ENCODE results near the gene NVL.
"Not testable (repeated sequence)": the region's sequence is repeated elsewhere in the genome, so short reads cannot be mapped to it uniquely, and the experiment has no call there.

NVL gene

GRCh38 chr1:224237119-224237881, 92.7 kb downstream of the NVL start:
- DNase-seq, result no peak

DNA sequence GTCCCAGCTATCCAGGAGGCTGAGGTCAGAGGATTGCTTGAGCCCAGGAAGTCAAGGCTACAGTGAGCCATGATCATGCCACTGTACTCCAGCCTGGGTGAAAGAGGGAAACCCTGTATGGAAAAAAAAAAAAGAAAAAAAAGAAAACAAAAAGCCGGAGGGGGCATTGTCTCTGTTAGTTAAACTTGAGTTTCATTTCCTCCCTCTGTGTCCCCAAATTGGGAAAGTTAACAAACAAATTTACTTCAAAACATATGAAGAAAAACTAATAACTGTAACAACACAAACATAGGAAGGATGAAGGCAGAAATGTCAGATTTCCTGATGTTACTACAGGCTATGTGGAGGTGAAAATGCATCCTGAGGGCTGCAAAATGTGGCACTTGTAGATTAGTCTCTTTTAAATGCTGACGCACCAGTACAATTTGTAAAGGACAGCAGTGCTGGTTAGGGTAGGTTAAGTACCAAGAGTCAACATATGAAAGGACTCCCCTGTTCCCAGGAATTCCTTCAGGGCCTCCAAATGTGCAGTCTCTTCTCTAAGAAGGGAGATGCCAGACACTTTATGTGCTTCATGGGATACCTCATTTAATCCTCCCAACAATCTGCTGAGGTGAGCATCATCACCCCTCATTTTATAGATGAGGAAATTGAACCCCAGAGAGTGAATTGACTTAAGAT, 94.0 kb downstream of the NVL start:
- DNase-seq, result no peak

DNA sequence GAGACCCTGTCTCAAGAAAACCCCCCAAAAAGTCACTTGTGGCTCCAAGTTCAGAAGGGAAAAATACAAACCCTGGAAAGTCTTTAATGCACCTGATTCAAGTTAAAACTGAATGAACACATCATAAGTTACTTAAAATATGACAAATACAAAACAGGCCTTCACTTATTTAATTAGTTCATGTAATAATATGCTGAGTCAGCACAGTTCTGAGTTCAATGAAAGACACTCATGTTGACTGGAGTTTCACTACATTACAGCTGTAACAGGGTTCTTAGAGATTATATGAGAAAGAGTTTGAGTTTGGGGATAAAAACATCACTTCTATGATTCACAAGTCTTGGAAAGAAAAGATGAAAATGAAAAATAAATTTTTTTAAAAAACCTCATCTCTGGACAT, 96.0 kb downstream of the NVL start:
- DNase-seq, result no peak

DNA sequence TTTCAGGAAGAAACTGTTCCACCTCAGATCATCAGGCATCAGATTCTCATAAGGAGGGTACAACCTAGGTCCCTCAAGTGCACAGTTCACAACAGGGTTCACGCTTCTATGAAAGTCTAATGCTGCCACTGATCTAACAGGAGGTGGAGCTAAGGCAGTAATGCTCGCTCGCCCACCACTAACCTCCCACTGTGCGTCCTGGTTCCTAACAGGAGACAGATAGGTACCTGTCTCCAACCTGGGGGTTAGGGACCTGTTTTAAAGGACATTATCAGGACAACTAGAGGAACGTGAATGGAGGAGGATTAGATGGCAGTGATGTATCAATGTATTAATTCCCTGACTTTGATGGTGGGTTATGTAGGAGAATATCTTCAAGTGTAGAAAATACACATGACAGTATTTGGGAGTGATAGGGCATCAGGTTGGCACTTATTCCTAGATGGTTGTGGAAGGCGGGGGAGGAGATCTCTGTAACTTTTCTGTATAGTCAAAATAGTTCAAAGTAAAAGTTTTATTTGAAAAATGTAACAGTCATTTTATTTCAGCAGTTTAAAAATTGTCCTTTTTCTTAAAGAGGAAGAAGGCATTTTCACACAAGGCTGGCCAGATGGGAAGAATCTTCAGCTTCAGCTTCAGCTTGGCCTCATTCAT, 103.0 kb downstream of the NVL start:
- no peak for DNase-seq

DNA sequence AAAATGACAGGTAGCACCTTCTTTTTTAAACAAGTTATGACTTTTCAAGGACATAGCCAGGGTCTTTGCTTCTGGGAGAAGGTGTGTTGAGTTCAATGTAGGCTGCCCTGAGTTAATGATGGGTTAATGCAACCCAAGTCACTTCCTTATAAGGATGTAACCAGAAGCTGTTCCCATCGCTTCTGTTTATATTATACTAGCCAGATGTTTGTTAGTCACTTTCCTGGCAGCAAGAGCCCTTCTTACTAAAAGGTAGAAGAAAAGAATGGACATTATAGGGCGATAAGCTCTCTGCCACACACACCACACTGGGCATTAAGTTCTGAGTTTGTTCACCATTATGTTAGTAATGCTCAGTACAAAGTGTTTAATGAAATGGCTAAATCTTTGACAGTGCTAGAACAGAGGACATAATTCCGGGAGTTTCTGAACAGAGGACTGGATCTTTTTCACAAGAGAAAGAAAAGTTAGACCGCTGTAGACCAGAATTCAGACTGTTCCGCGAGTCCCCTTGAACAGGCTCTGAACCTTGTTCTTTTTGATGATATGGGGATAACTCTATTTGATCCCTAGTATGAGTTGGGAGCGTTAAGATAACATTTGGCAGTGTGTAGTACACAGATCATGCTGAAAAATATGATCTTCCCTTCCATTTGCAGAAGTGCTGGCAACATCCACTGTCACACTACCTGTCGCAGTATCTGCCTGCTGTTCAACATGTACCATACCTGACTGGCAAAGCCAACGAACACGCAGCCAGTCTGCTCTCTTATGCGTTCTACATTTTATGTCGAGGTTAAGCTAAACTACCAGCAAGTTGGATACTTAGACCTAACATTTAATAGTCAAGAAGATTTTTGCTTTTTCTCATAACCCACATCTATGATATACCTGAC, 105.9 kb downstream of the NVL start:
- no peak for DNase-seq

DNA sequence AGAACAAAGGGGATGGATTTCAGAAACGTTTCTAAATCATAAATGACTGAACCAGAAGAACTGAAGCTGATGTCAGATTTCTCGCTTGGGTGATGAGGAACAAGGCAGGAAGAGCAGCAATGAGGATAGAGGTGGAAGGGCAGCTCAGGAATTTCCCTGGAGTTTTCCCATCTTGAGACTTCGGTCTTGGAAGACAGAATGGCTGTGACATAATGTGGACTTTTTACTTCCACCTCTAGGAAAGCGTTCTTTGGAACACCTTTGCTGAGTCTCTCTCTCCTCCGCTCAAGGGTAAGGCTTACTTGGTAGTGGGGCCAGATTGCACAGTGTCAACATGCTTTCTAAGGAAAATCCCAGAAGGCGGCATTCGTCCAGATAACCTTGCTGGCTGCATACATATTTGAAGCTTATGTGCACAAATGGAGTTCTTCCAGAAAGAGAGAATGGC, 110.3 kb downstream of the NVL start:
- DNase-seq, result no peak

GRCh38 chr1:224219011-224219611, 110.9 kb downstream of the NVL start:
- DNase-seq, result no peak

DNA sequence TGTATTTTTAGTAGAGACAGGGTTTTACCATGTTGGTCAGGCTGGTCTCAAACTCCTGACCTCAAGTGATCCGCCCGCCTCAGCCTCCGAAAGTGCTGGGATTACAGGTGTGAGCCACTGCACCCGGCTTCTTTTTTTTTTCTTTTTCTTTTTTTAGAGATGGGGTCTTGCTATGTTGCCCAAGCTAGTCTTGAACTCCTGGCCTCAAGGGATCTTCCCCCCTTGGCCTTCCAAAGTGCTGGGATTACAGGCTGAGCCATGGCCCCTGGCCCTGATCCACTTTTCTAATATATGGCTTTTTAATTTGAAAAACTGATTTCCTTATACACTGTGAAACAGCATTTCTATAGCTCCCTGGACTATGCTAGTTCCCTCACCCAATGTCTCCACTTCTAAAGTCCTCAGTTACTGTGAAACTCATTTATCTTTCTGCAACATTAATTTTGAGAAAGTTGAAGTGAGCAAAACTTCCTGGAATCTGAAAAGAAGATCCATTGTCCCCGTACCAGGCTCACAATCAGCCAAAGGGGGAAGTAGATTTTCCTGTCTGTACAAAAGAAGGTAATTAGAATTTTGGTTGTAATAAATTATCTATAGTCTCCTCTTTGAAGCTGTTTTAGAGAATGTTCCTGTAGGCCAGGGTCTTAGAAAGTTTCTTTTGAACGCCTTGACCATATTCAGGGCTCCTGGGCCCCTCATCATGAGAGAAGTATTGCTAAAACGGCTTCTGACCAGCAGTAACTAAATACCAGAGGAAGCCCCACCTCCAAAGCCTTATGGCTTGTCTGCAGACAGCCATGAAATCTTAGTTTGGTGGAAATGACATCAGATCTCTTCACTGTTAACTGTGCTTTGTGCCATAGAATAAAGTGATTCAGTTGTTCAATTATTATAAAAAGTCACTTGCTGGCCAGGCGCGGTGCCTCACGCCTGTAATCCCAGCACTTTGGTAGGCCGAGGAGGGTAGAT, 112.0 kb downstream of the NVL start:
- DNase-seq, result no peak

GRCh38 chr1:224216382-224216781, 113.6 kb downstream of the NVL start:
- DNase-seq, result no peak

DNA sequence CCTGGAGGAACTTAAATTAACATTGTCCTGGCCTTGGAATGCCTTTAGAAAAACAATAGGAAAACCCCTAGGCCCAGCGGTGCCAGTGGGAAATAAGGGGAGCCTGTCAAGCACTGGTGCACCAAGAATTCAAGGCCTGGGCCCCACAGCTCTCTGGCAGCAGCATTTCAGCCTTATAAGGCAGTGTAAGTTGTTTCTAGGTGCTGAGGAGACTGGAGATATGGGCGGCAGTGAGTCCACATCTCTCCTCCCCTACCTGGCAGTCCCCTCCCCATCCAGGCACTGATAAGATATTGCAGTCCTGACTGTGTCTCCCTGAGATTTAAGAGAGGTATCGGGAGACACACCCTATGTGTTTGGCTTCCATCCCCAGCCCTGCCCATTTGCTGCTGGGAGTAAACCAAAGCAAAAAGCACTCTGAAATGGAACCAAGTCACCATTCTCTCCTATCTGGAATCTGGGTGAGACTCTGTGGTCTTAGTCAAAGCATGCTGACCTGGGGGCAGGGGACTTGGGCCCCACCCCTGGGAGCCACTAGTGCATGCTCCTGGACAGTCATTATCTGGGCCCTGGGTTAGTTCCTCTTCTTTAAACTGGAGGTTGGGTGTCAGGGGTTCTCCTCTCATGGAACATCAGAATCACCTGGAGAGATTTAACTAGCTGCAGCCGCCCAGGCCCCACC, 116.4 kb downstream of the NVL start:
- no peak for DNase-seq

- DNase-seq, result no peak
Observed at GRCh38 chr1:224212618-224213061, 117.3 kb downstream of the NVL start.

- DNase-seq, result peak in 2 of 58 donors; percentile 9 to 22
Observed at GRCh38 chr1:224211206-224211962, 118.6 kb downstream of the NVL start.

DNA sequence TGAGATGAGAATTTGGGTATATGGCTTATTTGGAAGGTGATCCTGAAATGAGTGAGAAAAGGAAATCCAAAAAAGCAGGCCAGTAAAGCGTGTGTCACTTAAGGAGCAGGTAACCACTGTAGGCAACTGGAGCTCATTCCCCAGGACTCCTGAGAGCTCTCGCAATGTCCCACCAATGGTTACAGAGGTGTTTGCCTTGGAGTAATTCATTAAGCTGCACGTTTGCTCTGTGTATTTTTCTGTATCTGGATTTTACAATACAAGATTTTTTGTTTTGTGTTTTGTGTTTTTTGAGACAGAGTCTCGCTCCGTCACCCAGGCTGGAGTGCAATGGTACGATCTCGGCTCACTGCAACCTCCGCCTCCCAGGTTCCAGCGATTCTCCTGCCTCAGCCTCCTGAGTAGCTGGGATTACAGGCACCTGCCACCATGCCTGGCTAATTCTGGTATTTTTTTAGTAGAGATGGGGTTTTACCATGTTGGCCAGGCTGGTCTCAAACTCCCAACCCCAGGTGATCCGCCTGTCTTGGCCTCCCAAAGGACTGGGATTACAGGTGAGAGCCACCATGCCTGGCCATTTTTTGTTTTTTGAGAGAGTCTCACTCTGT, 123.9 kb downstream of the NVL start:
- not testable (repeated sequence) for DNase-seq

DNA sequence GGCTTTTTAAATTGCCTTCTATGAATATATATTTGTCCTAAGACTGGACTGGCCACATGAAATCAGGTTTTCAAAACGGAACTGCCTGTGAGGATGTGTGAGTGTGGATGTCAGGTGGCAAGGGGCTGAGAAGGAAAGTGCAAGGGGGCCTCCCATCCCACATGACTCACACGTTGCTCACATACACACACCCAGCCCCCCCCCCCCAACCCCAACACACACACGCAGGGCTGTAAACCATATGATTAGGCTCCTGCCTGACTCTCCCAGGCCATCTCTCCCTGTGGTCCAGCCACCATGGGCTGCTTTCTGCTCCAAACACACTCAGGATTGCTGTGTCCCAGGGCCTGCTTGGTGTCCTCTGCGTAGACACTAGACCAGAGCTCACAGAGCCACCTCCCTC, 124.5 kb downstream of the NVL start:
- peak in 3 of 58 donors; percentile 3 to 7 (median 3) for DNase-seq

DNA sequence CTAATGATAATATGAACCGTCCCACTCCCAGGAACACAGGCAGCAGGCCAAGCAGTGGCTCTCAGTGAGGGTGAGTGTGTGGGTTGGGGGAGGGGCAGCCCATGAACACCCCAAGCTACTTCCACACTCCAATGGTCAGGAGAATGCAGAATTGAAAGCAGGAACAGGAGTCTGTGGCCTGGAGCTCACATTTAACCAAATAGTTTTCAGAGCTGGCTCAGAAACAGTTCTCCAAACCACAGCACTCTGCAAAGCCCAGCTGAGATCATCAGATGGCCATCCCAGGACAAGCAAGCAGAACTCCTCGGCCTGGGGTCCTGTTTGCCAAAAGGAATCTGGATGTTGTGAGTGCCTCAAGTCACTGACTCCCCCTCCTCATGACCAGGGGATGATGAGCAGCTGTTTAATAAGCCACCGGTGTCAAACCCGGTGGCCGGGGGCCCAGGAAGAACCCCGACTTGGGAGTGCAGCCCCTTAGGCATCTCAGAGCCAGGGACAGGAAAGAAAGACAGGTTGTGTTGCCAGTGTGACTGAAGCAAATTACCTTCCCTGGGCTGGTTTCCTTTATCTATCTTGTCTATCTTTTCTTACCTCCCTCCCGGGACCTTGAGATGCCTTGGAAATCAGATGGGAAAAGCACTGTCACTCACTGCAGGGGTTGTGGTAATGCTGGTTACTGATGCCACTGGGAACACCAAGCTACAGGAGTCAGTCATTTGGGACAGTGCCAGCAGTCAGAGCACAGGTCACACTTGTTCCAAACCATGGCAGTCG, 126.5 kb downstream of the NVL start:
- peak in 36 of 58 donors; percentile 3 to 68 (median 20) for DNase-seq

- no peak for DNase-seq
Observed at GRCh38 chr1:224201853-224202252, 128.1 kb downstream of the NVL start.

DNA sequence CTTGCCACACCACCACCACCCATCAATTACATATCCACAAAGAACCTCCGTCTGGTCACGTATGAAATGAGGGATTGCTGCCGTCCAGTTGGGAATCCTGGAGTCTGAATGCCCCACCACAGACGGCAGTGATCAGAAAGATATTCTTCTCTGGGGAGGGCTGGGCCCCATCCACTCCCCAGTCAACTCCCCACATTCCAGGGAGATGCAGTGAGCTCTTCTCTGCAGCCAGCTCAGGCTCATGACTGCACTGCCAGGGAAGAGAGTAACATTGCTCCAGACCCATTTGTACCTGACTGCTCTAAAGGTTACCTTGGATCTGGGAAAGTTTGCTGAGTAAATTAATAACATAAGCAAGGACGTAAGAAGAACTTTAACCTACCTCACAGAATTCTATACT, 128.6 kb downstream of the NVL start:
- no peak for DNase-seq

Data from anterior cingulate cortex (tissue), 58 donors.